HG02970 (cell line): ENCODE measurements around the gene AK6.
"Not testable (repeated sequence)": the region's sequence is repeated elsewhere in the genome, so short reads cannot be mapped to it uniquely, and the experiment has no call there.

Experiments used
- ATAC-seq: cut with Tn5 transposase; IDR thresholded peaks from one replicate; pipeline ENCODE4 v1.9.1; 2021; ENCODE audit warnings: mild to moderate bottlenecking, moderate library complexity, moderate number of reproducible peaks; ENCODE audit not compliant: unreplicated experiment, low FRiP score

Gene AK6

DNA sequence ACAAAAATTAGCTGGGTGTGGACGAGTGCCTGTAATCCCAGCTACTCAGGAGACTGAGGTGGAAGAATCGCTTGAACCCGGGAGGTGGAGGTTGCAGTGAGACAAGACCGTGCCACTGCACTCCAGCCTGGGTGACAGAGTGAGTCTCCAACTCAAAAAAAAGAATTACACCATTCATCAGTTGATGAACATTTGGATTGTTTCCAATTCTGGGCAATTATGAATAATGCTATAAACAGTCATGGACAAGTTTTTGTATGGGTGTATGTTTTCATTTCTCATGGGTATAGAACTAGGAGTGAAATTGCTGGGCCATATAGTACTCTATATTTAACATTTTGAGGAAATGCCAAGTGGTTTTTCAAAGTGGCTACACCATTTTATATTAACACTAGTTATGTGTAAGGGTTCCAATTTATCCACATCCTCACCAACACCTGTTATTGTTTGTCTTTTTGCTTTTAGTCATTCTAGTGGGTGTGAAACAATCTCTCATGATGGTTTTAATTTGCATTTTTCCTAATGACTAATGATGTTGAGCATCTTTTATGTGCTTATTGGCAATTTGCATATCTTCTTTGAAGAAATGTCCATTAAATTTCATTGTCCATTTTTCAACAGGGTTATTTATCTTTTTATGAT is 27.7 kb downstream of the AK6 start:
- ATAC-seq: no peak

DNA sequence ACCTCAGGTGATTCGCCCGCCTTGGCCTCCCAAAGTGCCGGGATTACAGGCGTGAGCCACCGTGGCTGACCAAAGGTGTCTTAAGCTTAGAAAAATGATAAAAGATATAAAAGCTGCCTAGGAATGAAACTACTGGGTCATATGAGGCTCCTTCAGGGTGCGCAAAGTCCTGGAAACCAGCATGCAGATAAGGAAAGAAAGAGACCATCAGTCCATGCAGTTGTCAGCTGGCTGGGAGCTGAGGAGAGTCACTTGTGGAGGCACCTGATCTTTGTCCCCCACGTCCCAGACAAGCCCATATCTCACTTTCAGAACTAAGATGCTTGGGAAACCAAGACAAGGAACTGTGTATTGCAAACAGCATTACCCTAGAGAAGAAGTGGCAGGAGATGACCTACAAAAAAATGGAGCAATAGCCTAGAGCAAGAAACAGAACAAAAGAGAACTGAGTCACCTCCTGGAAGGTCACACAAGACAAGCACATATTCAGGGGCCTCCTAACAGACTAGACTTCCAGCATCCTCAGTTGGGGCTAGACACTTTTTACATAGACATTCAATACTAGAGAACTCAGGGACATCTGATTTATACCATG is 33.9 kb downstream of the AK6 start:
- ATAC-seq: no peak

DNA sequence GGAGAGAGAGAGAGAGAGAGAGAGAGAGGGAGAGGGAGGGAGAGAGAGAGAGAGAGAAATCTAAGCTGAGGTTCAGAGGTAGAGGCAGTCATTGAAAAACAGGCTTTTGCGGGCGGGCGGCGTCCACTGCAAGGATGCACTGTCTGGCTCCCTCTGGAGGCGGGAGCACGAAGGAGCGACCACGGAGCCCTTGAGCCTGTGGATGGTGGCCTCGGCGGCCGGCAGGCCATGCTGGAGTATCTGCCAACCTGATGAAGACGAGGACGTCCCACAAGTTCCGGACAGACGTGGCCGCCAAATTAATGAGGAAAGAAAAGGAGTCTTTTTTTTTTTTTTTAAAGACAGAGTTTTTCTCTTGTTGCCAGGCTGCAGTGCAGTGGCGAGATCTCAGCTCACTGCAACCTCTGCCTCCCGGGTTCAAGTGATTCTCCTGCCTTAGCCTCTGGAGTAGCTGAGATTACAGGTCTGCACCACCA is 34.5 kb downstream of the AK6 start:
- ATAC-seq: no peak

DNA sequence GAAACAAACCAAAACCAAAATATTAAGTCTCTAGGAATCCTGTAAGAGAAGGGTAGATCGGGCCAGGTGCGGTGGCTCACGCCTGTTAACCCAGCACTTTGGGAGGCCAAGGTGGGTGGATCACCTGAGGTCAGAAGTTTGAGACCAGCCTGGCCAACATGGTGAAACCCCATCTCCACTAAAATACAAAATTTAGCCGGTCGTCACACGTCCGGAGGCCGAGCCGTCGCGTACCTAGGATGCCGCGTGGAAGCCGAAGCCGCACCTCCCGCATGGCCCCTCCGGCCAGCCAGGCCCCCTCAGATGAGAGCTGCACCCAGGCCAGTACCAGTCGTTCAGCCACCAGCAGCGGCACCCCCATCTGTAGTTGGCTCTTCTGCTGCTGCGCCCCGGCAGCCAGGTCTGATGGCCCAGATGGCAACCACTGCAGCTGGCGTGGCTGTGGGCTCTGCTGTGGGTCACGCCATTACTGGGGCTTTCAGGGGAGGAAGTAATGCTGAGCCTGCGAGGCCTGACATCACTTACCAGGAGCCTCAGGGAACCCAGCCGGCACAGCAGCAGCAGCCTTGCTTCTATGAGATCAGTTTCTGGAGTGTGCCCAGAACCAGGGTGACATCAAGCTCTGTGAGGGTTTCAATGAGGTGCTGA is 35.5 kb downstream of the AK6 start:
- not testable (repeated sequence) for ATAC-seq

DNA sequence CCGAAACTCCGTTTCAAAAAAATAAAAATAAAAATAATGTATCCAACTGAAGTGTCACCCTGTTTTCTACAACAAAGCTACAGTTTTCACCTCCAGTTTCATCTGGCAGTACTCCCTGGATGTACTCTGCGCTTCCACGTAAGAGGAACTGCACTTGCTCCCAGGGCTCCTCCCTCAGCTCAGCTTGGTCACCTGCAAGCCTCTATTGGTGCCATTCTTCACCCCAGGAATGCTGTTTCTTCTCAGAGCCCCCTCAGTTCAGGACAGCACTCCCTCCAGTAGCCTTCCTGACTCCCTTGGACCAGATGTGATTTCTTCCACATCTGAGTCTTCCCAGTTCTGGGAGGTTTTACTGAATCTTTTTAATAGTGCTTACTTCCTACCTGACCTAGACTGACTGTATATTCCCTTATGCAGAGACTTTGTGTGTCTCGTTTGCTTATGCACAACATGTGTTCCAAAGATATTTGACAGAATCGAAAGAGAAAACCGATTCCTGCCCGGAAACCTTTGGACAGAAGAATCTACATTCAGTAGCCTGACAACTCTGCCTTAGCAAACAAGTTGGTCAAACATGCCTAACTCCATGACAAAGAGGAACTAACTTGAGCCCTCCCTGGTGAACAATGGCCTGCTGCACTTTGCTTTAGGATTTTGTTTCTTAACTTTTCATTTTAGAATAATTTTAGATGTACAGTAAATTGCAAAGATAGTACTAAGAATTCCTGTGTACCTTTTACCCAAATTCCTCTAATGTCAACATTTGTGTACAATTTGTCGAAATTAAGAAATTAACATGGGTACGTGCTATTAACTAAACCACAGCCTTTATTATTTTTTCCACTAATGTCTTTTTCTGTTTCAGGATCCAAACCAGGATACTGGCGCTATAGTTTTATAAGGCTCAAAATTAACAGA is 37.5 kb downstream of the AK6 start:
- ATAC-seq: no peak

DNA sequence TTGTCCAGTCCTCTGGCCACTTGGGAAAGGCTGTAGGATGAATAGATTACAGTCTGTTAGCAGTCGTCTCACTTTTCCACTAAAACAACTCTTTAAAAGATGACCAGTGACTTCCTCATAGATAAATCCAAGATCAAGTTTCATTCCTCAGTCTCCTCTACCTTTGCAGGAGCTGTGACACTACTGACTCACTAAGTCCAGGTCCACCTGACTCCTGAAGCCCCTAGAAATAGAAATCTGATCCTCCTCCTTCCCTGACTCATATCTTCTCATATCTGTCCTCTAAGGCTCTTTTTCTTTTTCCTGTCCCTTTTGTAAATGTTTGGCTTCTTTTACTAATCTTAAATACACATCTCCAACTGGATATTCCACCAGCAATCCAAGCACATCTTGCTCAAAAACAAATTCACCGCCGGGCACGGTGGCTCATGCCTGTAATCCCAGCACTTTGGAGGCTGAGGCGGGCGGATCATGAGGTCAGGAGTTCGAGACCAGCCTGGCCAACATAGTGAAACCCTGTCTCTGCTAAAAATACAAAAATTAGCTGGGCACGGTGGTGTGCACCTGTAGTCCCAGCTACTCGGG is 39.3 kb downstream of the AK6 start:
- no peak for ATAC-seq

DNA sequence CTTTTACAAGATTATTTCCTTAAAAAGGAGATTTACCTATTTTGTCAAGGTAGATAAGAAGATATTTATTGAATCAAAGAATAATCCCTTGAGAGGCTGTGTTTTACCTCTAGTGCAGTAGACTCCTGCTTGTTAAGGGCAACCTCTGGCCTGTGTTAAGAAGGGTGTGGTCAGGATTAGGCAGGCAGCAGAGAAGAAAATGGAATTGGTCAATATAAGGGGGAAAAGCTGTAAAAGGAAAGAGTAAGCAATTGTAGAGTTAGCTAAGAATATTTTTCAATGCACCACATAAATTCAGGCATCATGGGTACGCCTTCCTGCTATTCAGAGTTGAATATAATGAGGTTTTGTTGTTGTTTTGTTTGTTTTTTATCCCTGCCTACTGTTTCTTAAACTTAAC is 43.0 kb downstream of the AK6 start:
- no peak for ATAC-seq

DNA sequence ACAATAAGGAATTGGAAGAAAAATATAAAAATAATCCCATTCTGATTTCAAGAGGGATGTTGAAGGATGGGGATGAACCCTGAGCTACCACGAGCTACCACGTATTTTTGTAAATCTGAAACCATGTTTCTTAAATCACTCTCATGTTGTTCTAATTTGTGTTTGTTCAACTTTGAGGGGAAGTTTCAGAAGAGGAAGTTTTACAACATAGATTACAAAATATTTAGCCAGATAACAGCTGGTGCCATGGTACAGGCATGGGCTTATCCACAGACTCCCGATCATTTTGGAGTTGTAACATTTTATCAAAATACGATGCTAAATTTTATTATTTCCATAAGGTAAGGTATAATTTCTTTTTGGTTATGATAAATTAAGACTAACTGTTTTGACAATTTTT is 51.9 kb downstream of the AK6 start:
- no peak for ATAC-seq

DNA sequence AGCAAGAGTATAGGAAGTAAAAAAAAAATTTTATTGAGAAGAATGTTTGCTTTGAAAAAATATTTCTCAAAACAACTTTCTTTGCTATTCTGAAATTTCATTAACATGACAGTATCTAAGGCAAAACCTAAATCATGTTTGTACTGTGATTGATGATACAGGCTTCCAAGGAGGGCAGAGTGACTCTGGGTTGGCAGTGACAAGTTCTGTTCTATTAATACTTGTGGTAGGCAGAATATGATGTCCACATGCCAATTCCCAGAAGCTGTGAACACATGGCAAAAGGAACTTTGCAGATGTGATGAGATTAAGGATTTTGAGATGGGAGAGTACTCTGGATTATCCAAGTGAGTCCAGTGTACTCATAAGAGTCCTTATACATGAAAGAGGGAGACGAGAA is 53.3 kb downstream of the AK6 start:
- no peak for ATAC-seq

DNA sequence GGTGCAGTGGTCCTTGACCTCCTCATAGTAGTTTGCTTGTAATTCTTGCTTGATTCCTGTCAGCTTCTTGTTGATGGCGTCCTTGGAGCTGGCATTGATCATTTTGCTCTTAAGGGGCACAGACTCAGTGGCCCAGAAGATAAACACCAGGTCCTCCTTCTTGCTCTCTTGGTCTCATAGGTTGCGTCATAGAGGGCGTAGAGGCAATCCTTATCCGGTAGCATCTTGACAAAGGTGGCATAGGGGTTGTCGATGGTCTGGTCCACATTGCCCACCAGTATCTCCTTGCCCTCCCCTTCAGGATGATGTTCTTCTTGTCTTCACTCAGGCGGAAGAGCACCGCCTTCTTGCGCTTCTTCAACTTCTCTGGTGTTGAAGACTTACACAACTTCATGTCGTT is 55.9 kb downstream of the AK6 start:
- ATAC-seq: no peak

DNA sequence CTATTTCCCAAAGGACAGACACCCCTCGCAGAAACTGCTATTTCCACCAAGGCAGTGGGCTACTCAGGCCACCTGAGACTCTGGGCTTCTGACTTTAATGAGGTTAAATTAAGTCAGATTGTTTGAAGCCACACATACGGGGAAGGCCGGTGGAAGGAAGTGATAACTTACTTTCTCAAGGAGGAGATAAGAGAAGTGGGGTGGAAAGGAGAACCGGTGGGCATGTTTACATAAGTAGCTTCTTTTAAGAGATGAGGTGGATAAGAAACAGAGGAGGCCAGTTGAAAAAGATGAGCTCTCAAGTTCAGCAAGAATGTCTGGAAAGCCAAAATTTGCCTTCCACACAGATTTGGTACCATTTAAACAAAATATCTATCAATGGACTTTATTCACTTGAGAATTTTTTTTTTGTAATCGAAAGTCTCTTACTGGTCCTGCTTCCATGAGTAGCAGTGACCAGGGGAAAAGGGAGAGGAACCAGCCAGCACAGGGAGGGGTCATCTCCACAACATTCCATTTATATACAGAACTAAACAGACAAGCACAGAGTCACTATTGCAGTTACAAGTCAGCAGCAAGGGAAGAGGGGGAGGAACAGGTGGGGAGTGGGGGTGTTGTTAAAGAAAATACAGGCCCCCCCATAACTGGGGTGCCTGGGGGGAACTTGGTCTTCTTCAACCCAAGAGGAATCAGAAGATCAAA is 56.7 kb downstream of the AK6 start:
- no peak for ATAC-seq

DNA sequence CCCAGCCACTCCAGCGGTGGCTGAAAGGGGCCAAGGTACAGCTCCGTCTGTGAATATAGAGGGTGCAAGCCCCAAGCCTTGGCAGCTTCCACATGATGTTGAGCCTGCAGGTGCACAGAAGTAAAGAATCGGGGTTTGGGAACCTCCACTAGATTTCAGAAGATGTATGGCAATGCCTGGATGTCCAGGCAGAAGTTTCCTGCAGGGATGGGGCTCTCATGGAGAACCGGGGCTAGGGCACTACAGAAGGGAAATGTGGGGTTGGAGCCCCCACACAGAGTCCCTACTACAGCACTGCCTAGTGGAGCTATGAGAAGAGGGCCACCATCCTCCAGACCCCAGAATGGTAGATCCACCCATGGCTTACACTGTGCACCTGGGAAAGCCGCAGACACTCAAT is 59.9 kb downstream of the AK6 start:
- no peak for ATAC-seq

DNA sequence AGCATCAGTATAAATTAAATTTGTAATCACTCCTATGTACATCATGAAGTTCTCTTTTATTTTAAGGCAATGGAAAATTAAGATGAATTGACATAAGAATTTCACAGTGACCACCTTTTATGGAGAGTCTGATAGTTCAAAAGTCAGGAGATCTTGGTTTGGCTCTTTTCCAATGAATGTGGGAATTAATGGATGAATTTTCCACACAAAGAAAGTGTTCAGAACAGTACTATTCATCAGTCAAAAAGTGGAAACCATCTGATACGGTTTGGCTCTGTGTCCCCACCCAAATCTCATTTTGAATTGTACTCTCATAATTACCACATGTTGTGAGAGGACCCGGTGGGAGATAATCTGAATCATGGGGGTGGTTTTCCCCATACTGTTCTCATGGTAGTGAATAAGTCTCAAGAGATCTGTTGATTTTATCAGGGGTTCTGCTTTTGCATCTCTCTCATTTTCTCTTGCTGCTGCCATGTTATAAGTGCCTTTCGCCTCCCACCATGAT is 61.2 kb downstream of the AK6 start:
- ATAC-seq: no peak

DNA sequence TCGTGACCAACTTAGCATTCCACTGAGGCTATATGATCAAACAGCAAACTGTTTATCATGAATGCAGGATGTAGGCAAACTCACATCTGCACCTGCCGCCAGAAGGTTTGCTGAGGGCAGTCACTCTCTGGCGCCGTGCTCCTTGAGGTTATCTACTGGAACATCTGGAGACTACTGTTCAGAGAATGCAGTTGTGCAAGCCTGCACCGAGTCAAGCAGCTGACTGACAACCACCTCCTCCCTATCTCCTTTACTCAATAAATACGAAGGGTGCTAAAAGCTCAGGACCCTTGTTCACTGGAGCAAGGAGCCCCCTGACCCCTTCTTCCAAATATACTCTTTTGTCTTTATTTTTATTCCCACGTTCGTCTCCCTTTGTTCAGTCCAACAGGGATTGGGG is 63.8 kb downstream of the AK6 start:
- no peak for ATAC-seq
